Fibroblast of villous mesenchyme (primary cell): ENCODE data around the gene ZPBP2. TPM values are rescaled to one million over a fixed set of nuclear protein-coding genes. Genes with fewer than 3 reads are reported as not detected.

Experiments used
- DNase-seq: peaks from one replicate; pipeline ENCODE4 v3.0.0-alpha.2; 2010; ENCODE audit warnings: low read depth
- H3K4me3 ChIP-seq: 2 replicates; pipeline ENCODE4 v1.5.1; 2011; ENCODE audit warnings: low read depth, mild to moderate bottlenecking, low read length
- total RNA-seq: library from RNA; depleted of rRNA; stranded (reverse); fragments of >200 nt; gene quantifications from 2 replicates; pipeline ENCODE4 v1.2.3, GENCODE V29; 2012
- TF ChIP-seq, protein P1 (sequence below): IDR thresholded peaks from 2 replicates; pipeline ENCODE4 v1.5.1; 2012; ENCODE audit warnings: low read depth, mild to moderate bottlenecking, low read length; ENCODE audit not compliant: insufficient read depth

The ZPBP2 gene
- total RNA-seq, 1 donor = not detected

DNA sequence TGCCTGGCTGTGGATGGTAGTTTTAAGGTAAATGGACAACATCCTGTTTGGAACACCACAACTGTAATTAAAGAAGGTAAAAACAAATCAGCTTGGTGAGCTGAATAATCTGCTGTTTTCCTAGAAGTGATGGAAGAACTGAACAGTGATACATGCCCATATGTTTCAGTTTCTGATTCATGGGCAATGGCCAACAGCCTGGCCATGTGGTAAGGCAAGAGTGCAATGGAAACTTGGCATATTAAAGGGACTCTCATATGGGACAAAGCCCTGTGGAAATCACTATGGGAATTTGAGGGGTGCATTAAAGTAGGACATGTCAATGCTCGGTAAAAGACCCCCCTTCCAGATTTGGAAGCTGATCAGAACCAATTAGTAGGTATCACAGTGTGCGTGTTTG, 41.7 kb upstream of the ZPBP2 start:
- TF ChIP-seq, protein P1, sequence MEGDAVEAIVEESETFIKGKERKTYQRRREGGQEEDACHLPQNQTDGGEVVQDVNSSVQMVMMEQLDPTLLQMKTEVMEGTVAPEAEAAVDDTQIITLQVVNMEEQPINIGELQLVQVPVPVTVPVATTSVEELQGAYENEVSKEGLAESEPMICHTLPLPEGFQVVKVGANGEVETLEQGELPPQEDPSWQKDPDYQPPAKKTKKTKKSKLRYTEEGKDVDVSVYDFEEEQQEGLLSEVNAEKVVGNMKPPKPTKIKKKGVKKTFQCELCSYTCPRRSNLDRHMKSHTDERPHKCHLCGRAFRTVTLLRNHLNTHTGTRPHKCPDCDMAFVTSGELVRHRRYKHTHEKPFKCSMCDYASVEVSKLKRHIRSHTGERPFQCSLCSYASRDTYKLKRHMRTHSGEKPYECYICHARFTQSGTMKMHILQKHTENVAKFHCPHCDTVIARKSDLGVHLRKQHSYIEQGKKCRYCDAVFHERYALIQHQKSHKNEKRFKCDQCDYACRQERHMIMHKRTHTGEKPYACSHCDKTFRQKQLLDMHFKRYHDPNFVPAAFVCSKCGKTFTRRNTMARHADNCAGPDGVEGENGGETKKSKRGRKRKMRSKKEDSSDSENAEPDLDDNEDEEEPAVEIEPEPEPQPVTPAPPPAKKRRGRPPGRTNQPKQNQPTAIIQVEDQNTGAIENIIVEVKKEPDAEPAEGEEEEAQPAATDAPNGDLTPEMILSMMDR = no peak
- no peak overlapping the region for H3K4me3 ChIP-seq
- DNase-seq = no peak

DNA sequence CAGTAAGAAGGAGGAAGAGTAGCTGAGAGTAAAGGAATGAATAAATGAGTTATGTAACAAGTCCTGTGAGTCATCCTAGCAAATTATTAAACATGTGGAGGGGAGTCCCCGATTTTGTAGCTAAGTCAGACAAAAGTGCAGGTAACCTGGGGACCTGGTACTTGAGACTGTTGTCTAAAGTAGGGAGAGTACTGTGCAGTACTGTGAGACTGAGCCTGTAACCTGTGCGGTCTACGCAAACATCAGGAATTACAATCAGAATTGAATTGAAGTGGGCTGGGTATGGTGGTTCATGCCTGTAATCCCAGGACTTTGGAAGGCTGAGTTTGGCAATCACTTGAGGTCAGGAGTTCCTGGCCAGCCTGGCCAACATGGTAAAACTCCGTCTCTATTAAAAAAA, 39.6 kb upstream of the ZPBP2 start:
- TF ChIP-seq, protein P1 = no peak
- DNase-seq = no peak
- no peak overlapping the region for H3K4me3 ChIP-seq

DNA sequence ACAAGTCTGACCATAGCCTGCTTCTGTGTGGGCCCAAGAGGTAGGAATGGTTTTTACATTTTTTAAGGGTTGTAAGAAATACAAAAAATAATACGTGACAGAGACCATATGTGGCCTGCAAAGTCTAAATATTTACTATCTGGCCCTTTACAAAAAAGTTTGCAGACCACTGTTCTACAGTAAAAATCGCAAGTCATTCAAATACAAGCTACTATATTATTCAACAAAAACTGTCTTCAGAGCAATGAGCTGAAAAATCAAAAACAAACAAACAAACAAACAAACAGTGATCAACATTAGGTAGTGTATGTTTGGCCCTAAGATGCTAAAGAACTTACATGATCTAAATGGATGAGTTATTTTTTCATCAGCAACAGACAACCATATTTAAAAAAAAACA, 36.4 kb upstream of the ZPBP2 start:
- TF ChIP-seq, protein P1 = no peak
- DNase-seq = no peak
- no peak overlapping the region for H3K4me3 ChIP-seq

DNA sequence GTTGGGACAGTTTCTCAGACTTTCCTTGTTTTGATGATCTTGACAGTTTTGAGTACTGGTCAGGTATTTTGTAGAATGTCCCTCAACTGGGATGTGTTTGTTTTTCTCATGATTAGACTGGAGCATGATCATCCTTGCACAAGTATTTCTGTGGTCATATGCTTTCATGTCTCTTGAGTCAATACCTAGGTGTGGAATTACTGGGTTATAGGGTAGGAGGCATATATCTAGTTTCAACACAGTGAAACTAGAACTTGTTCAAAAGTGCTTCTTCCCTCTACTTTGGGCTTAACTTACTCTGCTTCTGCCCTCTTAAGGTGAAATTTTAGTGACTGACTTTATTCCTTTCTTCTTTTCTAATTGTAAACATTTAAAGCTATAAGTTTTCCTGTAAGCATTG, 34.0 kb upstream of the ZPBP2 start:
- DNase-seq = no peak
- TF ChIP-seq, protein P1 = no peak
- H3K4me3 ChIP-seq = no peak overlapping the region

DNA sequence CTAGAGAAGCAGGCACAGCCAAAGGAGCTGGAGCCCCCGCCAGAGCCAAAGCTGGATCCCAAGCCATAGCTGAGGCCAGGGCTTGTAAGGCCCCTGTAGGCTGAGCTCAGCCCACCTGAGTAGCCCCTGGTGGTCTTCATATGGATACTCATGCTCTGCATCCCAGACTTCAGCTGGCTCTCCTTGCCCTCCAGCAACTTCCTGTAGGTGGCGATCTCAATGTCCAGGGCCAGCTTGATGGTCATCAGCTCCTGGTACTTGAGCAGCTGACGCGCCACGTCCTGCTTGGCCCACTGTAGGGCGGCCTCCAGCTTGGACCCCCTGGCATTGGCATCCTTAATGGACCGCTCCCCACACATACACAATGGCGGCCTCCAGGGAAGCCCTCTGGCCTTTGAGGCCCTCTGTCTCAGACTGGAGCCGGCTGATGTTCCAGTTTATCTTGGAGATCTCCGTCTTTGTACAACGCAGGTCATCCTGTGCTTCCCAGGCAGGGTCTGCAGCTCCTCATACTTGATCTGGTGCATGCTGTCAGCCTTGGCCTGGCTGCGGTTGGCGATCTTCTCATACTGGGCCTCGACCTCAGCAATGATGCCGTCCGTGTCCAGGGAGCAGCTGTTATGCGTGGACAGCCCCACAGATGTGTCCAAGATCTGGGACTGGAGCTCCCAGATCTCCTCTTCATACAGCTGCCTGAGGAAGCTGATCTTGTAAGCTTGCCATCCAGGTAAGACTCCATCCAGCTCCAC, 32.8 kb upstream of the ZPBP2 start:
- TF ChIP-seq, protein P1 = no peak
- DNase-seq = no peak
- no peak overlapping the region for H3K4me3 ChIP-seq

DNA sequence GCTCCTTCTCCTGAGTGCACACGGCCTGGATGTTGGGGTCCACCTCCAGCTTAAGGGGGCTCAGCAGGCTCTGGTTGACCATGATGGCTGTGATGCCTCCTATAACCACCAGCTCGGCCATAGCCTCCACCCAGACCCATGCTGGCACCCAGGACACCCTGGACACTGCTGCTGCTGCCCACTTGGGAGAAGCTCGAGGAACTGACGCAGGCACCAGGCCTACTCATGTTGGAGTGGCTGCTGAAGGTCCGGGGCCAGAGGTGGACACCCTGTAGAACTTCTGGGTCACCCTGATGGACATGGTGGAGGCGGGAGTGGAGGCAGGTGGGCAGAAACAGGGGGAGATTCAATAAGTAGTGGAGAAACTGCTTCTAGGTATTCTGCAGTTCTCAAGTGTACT, 31.9 kb upstream of the ZPBP2 start:
- no peak overlapping the region for H3K4me3 ChIP-seq
- TF ChIP-seq, protein P1 = no peak
- DNase-seq = no peak

DNA sequence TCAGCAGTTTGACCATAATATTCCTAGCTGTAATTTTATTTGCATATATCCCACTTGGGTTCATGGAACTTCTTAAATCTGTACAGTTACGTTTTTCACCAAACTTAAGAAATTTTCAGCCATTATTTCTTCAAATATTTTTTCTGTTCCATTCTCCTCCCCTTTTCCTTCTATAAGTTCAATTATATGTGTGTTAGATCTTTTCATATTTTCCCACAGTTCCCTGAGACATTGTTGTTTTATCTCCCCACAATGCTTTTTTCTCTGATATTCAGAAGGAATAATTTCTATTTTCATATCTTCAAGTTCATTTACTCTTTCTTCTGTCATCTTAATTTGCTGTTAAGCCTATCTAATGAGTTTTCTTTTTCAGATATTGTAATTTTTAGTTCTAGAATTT, 29.9 kb upstream of the ZPBP2 start:
- DNase-seq = no peak
- H3K4me3 ChIP-seq = no peak overlapping the region
- TF ChIP-seq, protein P1 = no peak
